A549 (cell line): ENCODE data around the gene SMTNL2.

Experiments
- BHLHE40 ChIP-seq: IDR thresholded peaks from 2 replicates; pipeline ENCODE4 v1.6.1; 2012; ENCODE audit warnings: low read depth, low read length, inconsistent platforms
- CBX8 ChIP-seq: fragments of 200-600 bp; sonication (generic); IDR thresholded peaks from 2 replicates; pipeline ENCODE4 v1.6.1; 2016
- CEBPB ChIP-seq, 2 experiments: fragments of >200 bp in 1 of 2; sonication (Bioruptor Twin) in 1 of 2; formaldehyde crosslinking in 1 of 2; IDR thresholded peaks; 2 replicates each; pipeline ENCODE4 v1.6.1; 2012 to 2016
- EP300 ChIP-seq, 2 experiments: fragments of >200 bp; sonication (Bioruptor Twin); formaldehyde crosslinking; IDR thresholded peaks; 2 replicates in 1 of 2; 3 replicates in 1 of 2; pipeline ENCODE4 v1.6.1; 2016 to 2017
- MAFK ChIP-seq: fragments of 450-650 bp; IDR thresholded peaks from 2 replicates; pipeline ENCODE4 v1.6.1; 2014; ENCODE audit not compliant: partially characterized antibody
- RFX5 ChIP-seq: fragments of 450-650 bp; IDR thresholded peaks from 2 replicates; pipeline ENCODE4 v1.7.1; 2014; ENCODE audit warnings: antibody characterized with exemption, mild to moderate bottlenecking, moderate library complexity
- TP53 ChIP-seq: fragments of 250-450 bp; sonication (Bioruptor Pico); IDR thresholded peaks from 2 replicates; pipeline ENCODE4 v1.5.0; 2021; ENCODE audit warnings: mild to moderate bottlenecking, moderate library complexity
- TF ChIP-seq, protein P1 (sequence below): fragments of >200 bp; sonication (Bioruptor Twin); formaldehyde crosslinking; IDR thresholded peaks from 3 replicates; pipeline ENCODE4 v1.5.1; 2016
- TF ChIP-seq, protein P2 (sequence below): fragments of 200-600 bp; sonication (generic); IDR thresholded peaks from 2 replicates; pipeline ENCODE4 v1.6.1; 2016; ENCODE audit warnings: antibody characterized with exemption, mild to moderate bottlenecking, moderate library complexity

DNA sequence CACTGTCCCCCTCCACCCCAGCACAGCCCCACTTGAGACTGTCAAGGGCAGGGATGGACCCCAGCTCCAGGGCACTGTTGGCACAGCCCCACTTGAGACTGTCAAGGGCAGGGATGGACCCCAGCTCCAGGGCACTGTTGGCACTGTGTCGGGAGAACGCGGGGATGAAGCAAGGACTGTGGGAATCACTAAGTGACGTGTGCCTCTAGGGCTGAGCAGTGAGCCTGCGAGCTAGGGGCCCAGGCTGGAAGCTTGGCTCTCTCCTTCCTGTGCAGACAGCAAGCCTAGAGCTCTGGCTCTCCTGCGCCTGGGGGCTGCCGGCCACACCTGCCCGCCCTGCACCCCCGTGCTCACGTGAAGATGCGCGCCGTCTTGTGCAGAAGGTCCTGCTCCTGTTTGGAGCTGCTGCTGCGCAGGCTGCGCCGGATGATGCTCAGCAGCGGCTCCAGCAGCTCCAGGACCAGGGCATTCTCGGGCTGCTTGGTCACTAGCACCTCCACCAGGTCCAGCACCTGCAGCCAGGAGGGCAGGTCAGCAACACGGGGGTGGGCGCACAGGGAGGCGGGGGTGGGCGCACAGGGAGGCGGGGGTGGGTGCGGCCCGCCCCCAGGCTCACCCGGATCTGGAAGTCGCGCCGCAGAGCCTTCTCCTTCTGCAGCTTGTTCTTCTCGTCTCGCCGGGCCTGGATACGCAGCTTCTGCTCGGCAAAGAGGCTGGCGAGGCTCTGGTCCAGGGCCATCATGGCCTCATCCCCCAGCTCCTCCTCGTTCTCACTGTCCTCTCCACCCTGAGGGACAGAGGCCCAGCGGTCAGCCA lies 40.0 kb upstream of the SMTNL2 start:
- TF ChIP-seq, protein P1, sequence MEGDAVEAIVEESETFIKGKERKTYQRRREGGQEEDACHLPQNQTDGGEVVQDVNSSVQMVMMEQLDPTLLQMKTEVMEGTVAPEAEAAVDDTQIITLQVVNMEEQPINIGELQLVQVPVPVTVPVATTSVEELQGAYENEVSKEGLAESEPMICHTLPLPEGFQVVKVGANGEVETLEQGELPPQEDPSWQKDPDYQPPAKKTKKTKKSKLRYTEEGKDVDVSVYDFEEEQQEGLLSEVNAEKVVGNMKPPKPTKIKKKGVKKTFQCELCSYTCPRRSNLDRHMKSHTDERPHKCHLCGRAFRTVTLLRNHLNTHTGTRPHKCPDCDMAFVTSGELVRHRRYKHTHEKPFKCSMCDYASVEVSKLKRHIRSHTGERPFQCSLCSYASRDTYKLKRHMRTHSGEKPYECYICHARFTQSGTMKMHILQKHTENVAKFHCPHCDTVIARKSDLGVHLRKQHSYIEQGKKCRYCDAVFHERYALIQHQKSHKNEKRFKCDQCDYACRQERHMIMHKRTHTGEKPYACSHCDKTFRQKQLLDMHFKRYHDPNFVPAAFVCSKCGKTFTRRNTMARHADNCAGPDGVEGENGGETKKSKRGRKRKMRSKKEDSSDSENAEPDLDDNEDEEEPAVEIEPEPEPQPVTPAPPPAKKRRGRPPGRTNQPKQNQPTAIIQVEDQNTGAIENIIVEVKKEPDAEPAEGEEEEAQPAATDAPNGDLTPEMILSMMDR, result no peak
- TF ChIP-seq TP53 (CRISPR knock-in tag) (no peak), BHLHE40 (no peak), MAFK (no peak), CEBPB (IDR thresholded peaks at IDR 0.05) (no peak), CBX8 (no peak), EP300 (IDR thresholded peaks at IDR 0.05) (no peak), RFX5 (no peak)
- TF ChIP-seq, protein P2, sequence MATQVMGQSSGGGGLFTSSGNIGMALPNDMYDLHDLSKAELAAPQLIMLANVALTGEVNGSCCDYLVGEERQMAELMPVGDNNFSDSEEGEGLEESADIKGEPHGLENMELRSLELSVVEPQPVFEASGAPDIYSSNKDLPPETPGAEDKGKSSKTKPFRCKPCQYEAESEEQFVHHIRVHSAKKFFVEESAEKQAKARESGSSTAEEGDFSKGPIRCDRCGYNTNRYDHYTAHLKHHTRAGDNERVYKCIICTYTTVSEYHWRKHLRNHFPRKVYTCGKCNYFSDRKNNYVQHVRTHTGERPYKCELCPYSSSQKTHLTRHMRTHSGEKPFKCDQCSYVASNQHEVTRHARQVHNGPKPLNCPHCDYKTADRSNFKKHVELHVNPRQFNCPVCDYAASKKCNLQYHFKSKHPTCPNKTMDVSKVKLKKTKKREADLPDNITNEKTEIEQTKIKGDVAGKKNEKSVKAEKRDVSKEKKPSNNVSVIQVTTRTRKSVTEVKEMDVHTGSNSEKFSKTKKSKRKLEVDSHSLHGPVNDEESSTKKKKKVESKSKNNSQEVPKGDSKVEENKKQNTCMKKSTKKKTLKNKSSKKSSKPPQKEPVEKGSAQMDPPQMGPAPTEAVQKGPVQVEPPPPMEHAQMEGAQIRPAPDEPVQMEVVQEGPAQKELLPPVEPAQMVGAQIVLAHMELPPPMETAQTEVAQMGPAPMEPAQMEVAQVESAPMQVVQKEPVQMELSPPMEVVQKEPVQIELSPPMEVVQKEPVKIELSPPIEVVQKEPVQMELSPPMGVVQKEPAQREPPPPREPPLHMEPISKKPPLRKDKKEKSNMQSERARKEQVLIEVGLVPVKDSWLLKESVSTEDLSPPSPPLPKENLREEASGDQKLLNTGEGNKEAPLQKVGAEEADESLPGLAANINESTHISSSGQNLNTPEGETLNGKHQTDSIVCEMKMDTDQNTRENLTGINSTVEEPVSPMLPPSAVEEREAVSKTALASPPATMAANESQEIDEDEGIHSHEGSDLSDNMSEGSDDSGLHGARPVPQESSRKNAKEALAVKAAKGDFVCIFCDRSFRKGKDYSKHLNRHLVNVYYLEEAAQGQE, result no peak
